SK-N-MC (cell line): ENCODE results near the gene SOCS6.
"Not testable (repeated sequence)": the region's sequence is repeated elsewhere in the genome, so short reads cannot be mapped to it uniquely, and the experiment has no call there.

Source experiments
- EZH2 ChIP-seq: fragments of 200-600 bp; sonication (generic); IDR thresholded peaks from one replicate; pipeline ENCODE4 v1.6.1; 2017; ENCODE audit warnings: antibody characterized with exemption
- FOXP2 ChIP-seq: optimal IDR thresholded peaks from 2 replicates; pipeline ENCODE3; 2011; ENCODE audit warnings: mild to moderate bottlenecking, moderate library complexity; ENCODE audit not compliant: insufficient read depth; ENCODE audit errors: extremely low read length, control extremely low read depth
- POLR2AphosphoS5 ChIP-seq: IDR thresholded peaks from 2 replicates; pipeline ENCODE4 v1.6.1; 2012; ENCODE audit warnings: mild to moderate bottlenecking, low read depth, low read length, borderline replicate concordance

DNA sequence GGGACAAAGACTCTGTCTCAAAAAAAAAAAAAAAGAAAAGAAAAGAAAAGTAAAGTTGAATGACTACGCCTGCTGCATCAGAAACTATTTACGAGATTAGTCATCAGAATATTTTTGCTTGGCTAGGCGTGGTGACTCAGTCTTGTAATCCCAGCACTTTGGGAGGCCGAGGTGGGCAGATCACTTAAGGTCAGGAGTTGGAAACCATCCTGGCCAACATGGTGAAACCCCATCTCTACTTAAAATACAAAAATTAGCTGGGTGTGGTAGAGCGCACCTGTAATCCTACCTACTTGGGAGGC is 69.2 kb downstream of the SOCS6 start:
- TF ChIP-seq POLR2AphosphoS5, EZH2, FOXP2: not testable (repeated sequence)
